ENCODE measurements around the gene BRMS1. TPM values are rescaled to one million over a fixed set of nuclear protein-coding genes. Genes with fewer than 3 reads are reported as not detected.
"Not testable (repeated sequence)": the region's sequence is repeated elsewhere in the genome, so short reads cannot be mapped to it uniquely, and the experiment has no call there.

Gene BRMS1
- 80.0 and 85.9 TPM in 2 replicates for total RNA-seq (2014; rRNA removed; shearing (Covaris generic); ENCODE audit: low replicate concordance)

- in situ Hi-C loops (cut with HindIII; ENCODE audit: low pct_unique_long_range_greater_than_20kb, low sequenced_read_pairs): no loop called here
- DNase-seq (ENCODE audit: low read depth): peak; percentile 85
Measured at GRCh38 chr11:66344550-66345315, at the start of gene BRMS1. Gene BRMS1, minus strand, starts transcription at chr11:66345104. Its CDS starts 2,870 bp downstream, at chr11:66342234.

- in situ Hi-C loops (cut with HindIII; ENCODE audit: low pct_unique_long_range_greater_than_20kb, low sequenced_read_pairs): no loop called here
- no peak for DNase-seq (ENCODE audit: low read depth)
Measured at GRCh38 chr11:66393954-66394353, 49.0 kb upstream of the BRMS1 start.

GRCh38 chr11:66391322-66391721 is 46.4 kb upstream of the BRMS1 start:
- in situ Hi-C loops (cut with HindIII; ENCODE audit: low pct_unique_long_range_greater_than_20kb, low sequenced_read_pairs): no loop called here
- no peak for DNase-seq (ENCODE audit: low read depth)

- in situ Hi-C loops (cut with HindIII; ENCODE audit: low pct_unique_long_range_greater_than_20kb, low sequenced_read_pairs): no loop called here
- DNase-seq (ENCODE audit: low read depth): peak; percentile 24
Measured at GRCh38 chr11:66388780-66389386, 44.0 kb upstream of the BRMS1 start.

GRCh38 chr11:66386171-66387069 is 41.5 kb upstream of the BRMS1 start:
- in situ Hi-C loops (cut with HindIII; ENCODE audit: low pct_unique_long_range_greater_than_20kb, low sequenced_read_pairs): no loop called here
- DNase-seq (ENCODE audit: low read depth): peak; percentile 82

- in situ Hi-C loops (cut with HindIII; ENCODE audit: low pct_unique_long_range_greater_than_20kb, low sequenced_read_pairs); DNase-seq (ENCODE audit: low read depth): not testable (repeated sequence)
Measured at GRCh38 chr11:66384316-66384715, 39.4 kb upstream of the BRMS1 start.

- in situ Hi-C loops (cut with HindIII; ENCODE audit: low pct_unique_long_range_greater_than_20kb, low sequenced_read_pairs); DNase-seq (ENCODE audit: low read depth): not testable (repeated sequence)
Measured at GRCh38 chr11:66380264-66380663, 35.4 kb upstream of the BRMS1 start.

GRCh38 chr11:66373690-66374287 is 28.9 kb upstream of the BRMS1 start:
- DNase-seq (ENCODE audit: low read depth); in situ Hi-C loops (cut with HindIII; ENCODE audit: low pct_unique_long_range_greater_than_20kb, low sequenced_read_pairs): not testable (repeated sequence)

GRCh38 chr11:66373265-66373664 is 28.4 kb upstream of the BRMS1 start:
- no peak for DNase-seq (ENCODE audit: low read depth)
- in situ Hi-C loops (cut with HindIII; ENCODE audit: low pct_unique_long_range_greater_than_20kb, low sequenced_read_pairs): no loop called here

- in situ Hi-C loops (cut with HindIII; ENCODE audit: low pct_unique_long_range_greater_than_20kb, low sequenced_read_pairs): no loop called here
- no peak for DNase-seq (ENCODE audit: low read depth)
Measured at GRCh38 chr11:66371627-66372415, 26.9 kb upstream of the BRMS1 start, which contains the start of gene SLC29A2. Gene SLC29A2, minus strand, starts transcription at chr11:66371760. Its CDS starts 169 bp downstream, at chr11:66371591.

- no peak for DNase-seq (ENCODE audit: low read depth)
- in situ Hi-C loops (cut with HindIII; ENCODE audit: low pct_unique_long_range_greater_than_20kb, low sequenced_read_pairs): no loop called here
Measured at GRCh38 chr11:66369073-66369894, 24.4 kb upstream of the BRMS1 start.

GRCh38 chr11:66368484-66368883 is 23.6 kb upstream of the BRMS1 start:
- DNase-seq (ENCODE audit: low read depth): no peak
- in situ Hi-C loops (cut with HindIII; ENCODE audit: low pct_unique_long_range_greater_than_20kb, low sequenced_read_pairs): no loop called here

- in situ Hi-C loops (cut with HindIII; ENCODE audit: low pct_unique_long_range_greater_than_20kb, low sequenced_read_pairs): no loop called here
- DNase-seq (ENCODE audit: low read depth): no peak
Measured at GRCh38 chr11:66367561-66368312, 22.8 kb upstream of the BRMS1 start.

GRCh38 chr11:66366844-66367477 is 22.1 kb upstream of the BRMS1 start:
- DNase-seq (ENCODE audit: low read depth): no peak
- in situ Hi-C loops (cut with HindIII; ENCODE audit: low pct_unique_long_range_greater_than_20kb, low sequenced_read_pairs): no loop called here

- no peak for DNase-seq (ENCODE audit: low read depth)
- in situ Hi-C loops (cut with HindIII; ENCODE audit: low pct_unique_long_range_greater_than_20kb, low sequenced_read_pairs): no loop called here
Measured at GRCh38 chr11:66365711-66366619, 21.1 kb upstream of the BRMS1 start.
